A673 (cell line): ENCODE results near the gene RSPRY1. TPM values are rescaled to one million over a fixed set of nuclear protein-coding genes. Genes with fewer than 3 reads are reported as not detected.
A peak's percentile ranks its signal among the peaks of the same experiment; 100 is the strongest.

Experiments
- BruUV-seq: library from RNA; stranded (reverse); fragments of 400-500 nt; replicated peaks from 2 replicates; lab custom pipeline; 2021; lab: Mats Ljungman, UMichigan
- CTCF ChIA-PET: fragments of 300-600 bp; sonication (Branson Sonifier 250); formaldehyde crosslinking; loops from one replicate; lab custom pipeline; 2022; ENCODE audit warnings: antibody characterized with exemption; lab: Charles Lee
- POLR2A ChIA-PET: fragments of 300-600 bp; sonication (Branson Sonifier 250); formaldehyde crosslinking; loops from one replicate; lab custom pipeline; 2022; ENCODE audit warnings: antibody characterized with exemption; ENCODE audit not compliant: low non-redundant PET; lab: Charles Lee
- DNase-seq: peaks from one replicate; pipeline ENCODE4 v3.0.0-alpha.2; 2015; ENCODE audit warnings: low spot score
- H3K27ac ChIP-seq: fragments of 200-600 bp; sonication (generic); 2 replicates; pipeline ENCODE4 v1.5.1; 2016; ENCODE audit warnings: mixed run types, low read depth, mild to moderate bottlenecking, mixed read lengths, antibody characterized with exemption, low read length; ENCODE audit not compliant: poor library complexity, severe bottlenecking
- H3K27me3 ChIP-seq: fragments of 200-600 bp; sonication (generic); replicated peaks from 2 replicates; pipeline ENCODE4 v1.6.1; 2017; ENCODE audit warnings: mixed run types, low read depth, mild to moderate bottlenecking, mixed read lengths, antibody characterized with exemption, low read length; ENCODE audit not compliant: insufficient read depth, poor library complexity
- H3K36me3 ChIP-seq: fragments of 200-600 bp; sonication (generic); 2 replicates; pipeline ENCODE4 v1.6.1; 2016; ENCODE audit warnings: mixed run types, mild to moderate bottlenecking, mixed read lengths, antibody characterized with exemption, low read length; ENCODE audit not compliant: insufficient read depth, poor library complexity, severe bottlenecking
- H3K4me1 ChIP-seq: fragments of 200-600 bp; sonication (generic); 2 replicates; pipeline ENCODE4 v1.6.1; 2017; ENCODE audit warnings: mixed run types, mild to moderate bottlenecking, mixed read lengths, antibody characterized with exemption, low read length; ENCODE audit not compliant: insufficient read depth, poor library complexity, severe bottlenecking
- H3K4me3 ChIP-seq: fragments of 200-600 bp; sonication (generic); 2 replicates; pipeline ENCODE4 v1.5.1; 2016; ENCODE audit warnings: low read depth, mixed run types, mild to moderate bottlenecking, mixed read lengths, low read length; ENCODE audit not compliant: poor library complexity, severe bottlenecking
- H3K9me3 ChIP-seq: fragments of 200-600 bp; sonication (generic); 2 replicates; pipeline ENCODE4 v1.6.1; 2016; ENCODE audit warnings: mixed run types, low read depth, mild to moderate bottlenecking, mixed read lengths, antibody characterized with exemption, low read length; ENCODE audit not compliant: poor library complexity, severe bottlenecking
- CTCF ChIP-seq: fragments of 300-800, 200-600 bp; sonication (generic); conservative IDR thresholded peaks from 2 replicates; pipeline ENCODE4 v1.5.1; 2017; ENCODE audit warnings: low read depth, mild to moderate bottlenecking, antibody characterized with exemption, low read length, moderate library complexity, mixed read lengths
- EZH2 ChIP-seq: fragments of 200-600 bp; sonication (generic); IDR thresholded peaks from 2 replicates; pipeline ENCODE4 v1.6.1; 2017; ENCODE audit warnings: borderline replicate concordance, low read depth, mild to moderate bottlenecking, mixed read lengths, antibody characterized with exemption, low read length; ENCODE audit not compliant: poor library complexity, severe bottlenecking
- intact Hi-C: fragments of 100-400 bp; cut with micrococcal nuclease; formaldehyde crosslinking; loops from one replicate; pipeline ENCODE4 v1.10.0; 2022; ENCODE audit not compliant: unreplicated experiment
- total RNA-seq: library from RNA; stranded (reverse); gene quantifications from 2 replicates; pipeline ENCODE4 v1.2.3, GENCODE V29; 2021

RSPRY1 gene
- total RNA-seq, 1 experiment from 2014 or later: 45.6 TPM

GRCh38 chr16:57178793-57179212, 7.3 kb upstream of the RSPRY1 start:
- CTCF ChIA-PET: no interaction called here
- Histone ChIP-seq H3K4me1 (peaks cover 14% of the 10 kb centered on the region), H3K9me3 (no peaks in the 10 kb centered on the region), H3K27me3 (no peaks in the 10 kb centered on the region), H3K27ac (peak overlapping the region; percentile 22), H3K4me3 (no peak overlapping the region), H3K36me3 (no peaks in the 10 kb centered on the region)
- intact Hi-C loops: no loop called here
- no TSS peak for BruUV-seq
- DNase-seq: no peak
- POLR2A ChIA-PET: interaction anchor here (0.6 kb wide), 1 partner anchor 20 kb away, joined by 4 read pairs; no protein-coding TSS in a partner anchor
- TF ChIP-seq CTCF (no peak), EZH2 (no peak)

DNA sequence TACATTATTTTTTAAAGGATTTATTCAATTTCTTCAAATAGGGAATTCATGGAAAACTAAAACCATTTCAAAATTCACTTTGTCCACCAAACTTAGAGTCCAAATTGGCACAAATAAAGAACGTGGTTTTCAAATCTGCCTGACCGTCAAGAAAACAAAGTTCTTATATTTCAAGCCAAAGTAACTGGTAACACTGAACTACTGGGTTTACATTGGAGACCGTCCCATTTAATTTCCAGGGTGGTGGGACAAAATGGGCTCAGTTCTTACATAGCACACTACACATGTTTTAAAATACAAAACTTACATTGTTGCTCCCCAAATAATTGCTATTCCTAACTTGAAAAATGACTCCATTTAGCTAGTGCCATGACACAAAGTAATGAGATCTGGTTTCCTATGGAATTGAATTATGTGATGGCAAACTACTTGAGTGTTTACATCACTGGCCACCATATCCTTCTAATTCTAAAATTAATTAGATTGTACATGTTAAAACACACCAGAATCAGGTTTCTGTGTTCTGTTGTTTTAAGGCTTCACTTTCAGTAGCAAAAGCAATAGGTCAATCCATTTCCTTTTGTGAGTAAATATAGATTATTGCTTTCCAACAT, 6.8 kb upstream of the RSPRY1 start:
- TF ChIP-seq CTCF: no peak
- no peak for TF ChIP-seq EZH2
- peaks cover 14% of the 10 kb centered on the region for H3K4me1 ChIP-seq
- H3K27me3 ChIP-seq: no peaks in the 10 kb centered on the region
- BruUV-seq: no TSS peak
- DNase-seq: no peak
- peak overlapping the region; percentile 22 for H3K27ac ChIP-seq
- intact Hi-C loops: no loop called here
- H3K9me3 ChIP-seq: no peaks in the 10 kb centered on the region
- H3K4me3 ChIP-seq: no peak overlapping the region
- ChIA-PET POLR2A (interaction anchor here (0.6 kb wide), 1 partner anchor 21 kb away, joined by 4 read pairs; no protein-coding TSS in a partner anchor), CTCF (no interaction called here)
- H3K36me3 ChIP-seq: no peaks in the 10 kb centered on the region

GRCh38 chr16:57184113-57184512, 2.0 kb upstream of the RSPRY1 start:
- peaks cover 9% of the 10 kb centered on the region for H3K4me1 ChIP-seq
- POLR2A ChIA-PET: interaction anchor here (0.7 kb wide), 1 partner anchor 22 kb away, joined by 4 read pairs; no protein-coding TSS in a partner anchor
- no peaks in the 10 kb centered on the region for H3K27me3 ChIP-seq
- no TSS peak for BruUV-seq
- H3K4me3 ChIP-seq: peak overlapping the region; percentile 93
- intact Hi-C loops: no loop called here
- no peak overlapping the region for H3K27ac ChIP-seq
- H3K36me3 ChIP-seq: no peaks in the 10 kb centered on the region
- CTCF ChIA-PET: no interaction called here
- no peak for TF ChIP-seq CTCF
- no peaks in the 10 kb centered on the region for H3K9me3 ChIP-seq
- no peak for DNase-seq
